Medulla oblongata (tissue), 1 donor: ENCODE data around the gene PDE4B.

Experiments used
- DNase-seq: peaks from one replicate; pipeline ENCODE4 v3.0.0-alpha.2; 2015; ENCODE audit errors: extremely low spot score

PDE4B gene

DNA sequence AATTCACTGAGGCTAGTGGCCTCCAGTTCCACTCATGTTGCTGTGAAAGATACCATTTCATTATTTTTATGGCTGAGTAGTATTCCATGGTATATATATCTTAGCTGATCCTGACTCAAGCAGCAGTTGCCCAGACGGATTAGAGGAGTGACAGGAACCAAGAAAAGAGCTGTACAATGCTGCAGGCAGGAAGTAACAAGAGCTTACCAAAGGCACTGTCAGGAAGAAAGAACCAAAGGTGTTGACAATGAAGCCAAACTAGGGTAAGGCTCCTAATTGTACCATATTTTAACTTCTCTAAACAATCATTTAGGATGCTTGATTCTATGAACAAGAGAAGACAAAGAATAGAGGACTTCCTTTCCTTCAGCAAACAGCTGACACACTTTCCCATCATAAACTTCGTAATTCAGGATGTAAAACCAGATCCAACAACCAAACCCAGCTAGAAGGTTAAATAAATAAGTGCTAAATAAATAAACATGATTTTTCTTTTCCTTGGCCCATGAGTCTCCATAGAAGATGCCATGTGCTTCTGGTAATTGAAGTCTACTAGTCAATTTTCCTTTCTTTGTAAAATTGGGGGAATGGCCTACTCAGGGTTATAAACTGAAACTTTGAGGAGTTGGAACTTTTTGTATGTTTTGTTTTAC, 493.0 kb downstream of the PDE4B start:
- DNase-seq = no peak

DNA sequence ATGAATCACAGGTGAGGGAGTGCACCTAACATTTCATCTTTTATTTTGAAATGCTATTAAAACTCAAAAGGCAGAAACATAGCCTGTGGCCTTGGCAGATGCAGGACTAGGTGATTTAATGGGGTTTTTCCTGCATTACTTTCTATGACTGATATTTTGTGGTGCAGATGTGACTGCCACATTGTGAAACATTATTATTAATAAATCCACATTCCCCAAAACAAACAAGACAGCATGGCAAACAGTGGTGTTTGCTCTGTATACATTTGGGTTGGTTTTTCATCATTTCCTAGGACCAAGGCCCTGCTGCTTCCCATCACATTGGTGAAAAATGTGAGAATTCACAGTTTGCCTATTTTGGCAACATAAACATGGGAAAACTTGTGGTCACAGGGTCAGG, 493.6 kb downstream of the PDE4B start:
- no peak for DNase-seq

DNA sequence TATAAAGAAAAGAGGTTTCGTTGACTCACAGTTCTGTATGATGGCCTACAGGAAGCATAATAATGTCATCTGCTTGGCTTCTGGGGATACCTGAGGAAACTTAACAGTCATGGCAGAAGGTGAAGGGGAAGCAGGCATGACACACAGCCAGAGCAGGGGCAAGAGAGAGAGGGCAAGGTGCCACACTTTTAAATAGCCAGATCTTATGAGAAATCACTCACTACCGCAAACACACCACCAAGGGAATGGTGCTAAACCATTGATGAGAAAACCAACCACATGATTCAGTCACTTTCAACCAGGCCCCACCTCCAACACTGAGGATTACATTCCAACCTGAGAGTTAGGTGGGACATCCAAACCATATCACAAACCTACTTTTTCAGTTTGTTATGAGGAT, 495.4 kb downstream of the PDE4B start:
- no peak for DNase-seq

DNA sequence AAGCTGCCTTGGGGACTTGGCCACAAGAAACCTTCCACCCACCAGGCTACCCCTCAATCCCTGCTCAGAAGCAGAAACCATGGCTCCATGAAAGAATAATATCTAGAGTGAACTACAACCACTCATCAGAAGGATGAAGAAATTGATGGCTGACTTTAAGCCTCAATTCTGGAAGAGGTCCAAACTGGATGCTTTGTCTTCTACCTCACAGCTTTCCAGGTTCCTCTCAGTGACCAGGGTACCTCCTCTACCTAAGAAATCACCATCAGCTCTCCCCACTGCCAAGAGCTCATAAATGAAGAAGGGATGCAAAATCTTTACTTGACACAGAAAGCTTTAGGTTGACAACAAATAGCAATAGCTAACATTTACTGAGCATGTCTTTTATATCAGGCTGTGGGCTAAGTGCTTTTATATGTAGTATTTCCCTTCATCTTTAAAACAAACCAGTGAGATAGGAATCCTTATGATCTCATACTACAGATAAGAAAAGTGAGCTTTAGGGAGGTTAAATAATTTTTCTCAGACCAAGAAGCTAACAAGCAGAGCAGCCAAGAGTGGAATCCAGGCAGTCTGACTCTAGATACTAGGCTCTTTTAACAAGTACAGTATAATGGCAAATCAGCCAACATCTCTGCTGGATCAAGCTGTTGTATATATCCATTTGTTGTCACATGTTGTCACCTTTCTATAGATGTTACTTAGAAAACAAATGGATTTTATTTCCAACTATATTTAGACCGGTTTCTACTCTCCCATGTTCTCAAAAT, 498.3 kb downstream of the PDE4B start:
- no peak for DNase-seq

DNA sequence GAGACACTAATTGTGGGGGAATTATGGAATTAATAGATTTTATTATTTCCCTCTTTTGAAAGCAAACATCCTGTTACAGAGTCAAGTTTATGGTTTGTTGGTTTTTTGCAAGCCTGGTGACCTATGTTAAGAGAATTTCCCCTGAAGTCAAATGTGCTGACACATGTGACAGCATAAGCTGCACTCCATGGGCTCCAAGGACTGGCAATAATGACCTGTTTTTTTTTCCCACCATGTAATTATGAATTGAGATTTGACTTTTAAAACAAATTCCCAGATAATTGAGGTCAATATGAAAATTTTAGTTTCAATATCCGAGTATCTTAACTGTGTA, 498.8 kb downstream of the PDE4B start:
- no peak for DNase-seq

DNA sequence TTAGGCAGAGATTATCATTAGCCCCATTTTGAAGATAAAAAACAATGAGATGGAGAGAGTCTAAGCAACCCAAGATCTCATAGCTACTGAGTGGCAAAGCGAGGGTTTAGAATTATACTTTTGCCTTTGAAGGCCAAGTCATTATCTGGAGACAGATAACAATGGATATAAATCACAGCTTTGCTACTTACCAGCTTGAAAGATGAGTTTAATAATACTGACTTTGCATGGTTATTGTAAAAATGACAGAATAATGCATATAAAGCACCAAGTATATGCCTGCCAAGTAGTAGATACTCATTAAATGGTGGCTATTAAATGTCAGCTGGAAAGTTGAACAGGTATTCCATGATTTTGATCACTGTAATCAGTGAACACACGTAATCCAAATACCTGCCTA, 499.6 kb downstream of the PDE4B start:
- DNase-seq = no peak

DNA sequence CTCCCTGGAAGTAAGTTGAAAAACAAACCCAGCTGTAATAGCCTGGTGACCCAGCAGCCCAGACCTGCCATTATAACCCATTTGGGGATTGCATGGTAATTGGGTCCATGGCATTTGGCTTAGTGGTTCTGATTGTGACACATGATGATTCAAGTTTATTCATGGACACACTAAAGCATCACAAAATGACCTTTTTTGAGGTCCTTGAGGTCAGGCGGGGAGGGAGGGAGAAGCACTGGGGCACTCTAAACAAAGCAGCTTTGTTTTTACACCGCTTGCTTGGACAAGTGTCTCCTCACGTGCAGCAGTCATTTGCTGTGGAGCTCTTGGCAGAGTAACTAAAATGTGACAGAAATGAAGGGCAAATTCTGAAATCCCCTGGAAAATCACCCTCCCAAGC, 500.2 kb downstream of the PDE4B start:
- peak; percentile 82 for DNase-seq

DNA sequence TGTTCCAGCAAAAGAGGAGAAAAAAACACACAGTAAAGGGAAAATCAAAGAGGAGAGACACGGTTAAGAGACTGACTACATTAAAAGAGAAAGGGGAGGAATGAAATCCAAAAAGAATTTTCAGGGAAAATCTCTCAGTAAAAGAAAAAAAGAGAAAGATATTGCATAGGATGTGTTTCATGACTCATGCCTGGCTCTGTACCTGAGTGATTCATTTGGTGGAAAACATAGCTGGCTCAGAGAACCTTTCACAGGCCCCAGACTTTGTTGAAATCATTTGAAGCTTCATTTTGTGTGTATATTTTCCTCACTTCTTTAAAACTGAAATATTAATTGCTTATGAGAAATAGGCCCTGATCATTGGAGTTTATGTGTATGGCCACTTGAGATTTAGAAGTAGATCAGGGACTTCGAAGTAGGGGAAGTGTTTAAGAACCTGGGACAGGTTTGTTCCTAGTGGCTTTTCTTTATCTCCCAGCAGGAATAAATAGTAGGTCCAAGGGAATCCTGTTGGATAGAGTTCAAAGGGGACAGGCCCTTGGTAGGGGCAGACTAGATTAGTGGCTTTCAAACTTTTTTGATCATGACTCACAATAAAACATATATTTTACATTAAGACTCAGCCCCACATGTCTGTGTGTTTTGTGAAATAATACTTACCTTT, 502.1 kb downstream of the PDE4B start:
- DNase-seq = no peak

DNA sequence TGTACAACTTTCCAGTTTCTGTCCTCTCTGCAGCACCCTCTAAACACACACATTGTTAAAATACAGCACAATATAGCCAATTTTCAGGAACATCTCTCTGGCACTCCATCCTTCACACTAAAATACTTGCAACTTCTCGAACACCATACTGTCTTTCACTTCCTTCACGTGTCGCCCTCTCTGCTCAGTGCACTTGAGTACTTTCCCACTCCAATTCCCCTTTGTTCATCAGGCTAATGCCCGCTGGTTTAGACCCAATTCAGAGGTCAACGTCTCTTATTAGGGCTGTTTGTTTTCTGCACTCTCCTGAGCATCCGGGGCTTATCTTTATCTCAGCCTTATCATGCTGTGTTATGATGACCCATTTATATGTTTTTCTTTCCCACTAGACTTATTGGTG, 503.1 kb downstream of the PDE4B start:
- DNase-seq = peak; percentile 57

DNA sequence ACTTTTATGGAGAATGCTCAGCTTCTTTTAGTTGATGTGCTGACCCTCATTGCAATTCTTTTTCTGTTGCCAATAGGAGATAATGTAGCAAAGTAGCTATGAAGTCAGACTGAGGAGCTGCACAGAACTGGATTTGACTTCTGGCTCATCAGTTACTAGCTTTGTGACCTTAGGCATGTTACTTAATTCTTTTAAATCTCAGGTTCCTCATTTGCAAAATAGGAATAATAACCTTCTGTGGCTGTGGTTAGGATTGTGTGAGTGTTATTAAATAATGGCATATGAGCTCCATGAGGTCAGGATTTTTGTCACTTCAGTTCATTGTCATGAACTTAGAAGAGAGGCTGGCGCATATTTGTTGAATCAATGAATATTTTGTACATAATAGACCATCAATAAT, 503.7 kb downstream of the PDE4B start:
- DNase-seq = no peak

DNA sequence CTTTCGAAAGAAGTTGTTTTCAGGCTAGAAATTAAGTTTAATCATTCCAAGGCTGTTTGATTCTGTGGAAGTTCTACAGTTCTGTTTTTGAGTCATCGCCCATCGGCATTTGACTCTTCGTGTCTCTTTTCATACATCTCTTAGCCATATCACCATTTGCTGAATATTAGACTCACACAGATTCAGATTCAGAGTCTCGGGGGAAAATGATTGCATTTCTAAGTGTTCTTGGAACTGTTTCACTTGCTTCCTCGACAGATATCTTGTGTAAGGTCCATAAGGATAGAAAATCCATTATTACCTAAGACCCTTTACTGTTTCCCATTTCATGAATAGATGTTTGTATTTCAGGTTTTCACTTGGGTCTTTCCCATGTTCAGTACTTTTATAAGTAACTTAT, 504.3 kb downstream of the PDE4B start:
- DNase-seq = no peak

DNA sequence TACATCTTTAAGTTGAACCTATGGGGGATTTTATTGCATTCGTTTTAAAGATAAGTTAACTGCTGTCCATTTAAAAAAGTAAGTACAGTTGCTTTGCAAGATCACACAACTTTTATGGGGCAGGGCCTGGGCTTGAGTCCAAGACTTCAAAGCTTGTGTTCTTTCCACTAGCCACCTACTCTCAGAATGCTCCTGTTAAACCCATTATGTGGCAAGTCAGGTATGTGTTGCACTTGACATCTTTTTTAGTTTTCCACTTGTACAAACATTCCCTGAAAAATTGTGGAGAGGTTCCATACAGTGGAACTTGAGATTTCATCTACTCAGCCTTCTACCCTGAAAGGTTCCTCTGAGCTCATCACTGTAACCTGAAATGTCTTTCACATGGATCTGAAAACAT, 505.8 kb downstream of the PDE4B start:
- DNase-seq = no peak

DNA sequence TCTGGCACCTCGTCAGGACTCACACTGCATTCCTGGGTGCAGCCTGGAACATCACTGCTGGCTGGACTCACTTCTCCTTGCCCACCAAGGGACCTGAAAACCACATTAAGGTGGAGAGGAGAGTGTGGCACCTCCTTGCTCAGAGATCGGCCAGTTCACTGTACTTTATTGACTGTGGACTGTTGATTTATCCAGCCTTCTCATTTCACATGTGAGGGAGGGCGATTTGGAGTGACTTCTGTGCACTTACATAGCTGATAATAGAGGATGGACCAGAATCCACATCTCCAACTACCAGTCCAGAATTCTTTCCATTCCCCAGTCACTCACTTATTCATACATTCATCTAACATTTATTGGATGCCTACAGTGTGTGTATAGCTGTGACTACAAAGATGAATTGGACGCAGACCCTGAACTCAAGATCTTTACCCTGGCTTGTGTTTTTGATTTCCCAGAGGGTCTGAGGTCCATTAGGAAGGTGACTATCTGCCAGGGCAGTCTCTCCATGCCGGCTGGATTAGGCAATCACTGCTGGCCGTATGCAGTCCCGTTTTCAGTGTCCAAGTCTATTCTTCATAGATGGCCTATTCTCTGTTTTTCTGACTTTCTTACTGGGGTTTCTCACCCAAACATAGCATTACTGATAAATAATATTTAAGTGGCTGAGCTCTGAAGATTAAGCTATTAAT, 507.7 kb downstream of the PDE4B start:
- DNase-seq = no peak

DNA sequence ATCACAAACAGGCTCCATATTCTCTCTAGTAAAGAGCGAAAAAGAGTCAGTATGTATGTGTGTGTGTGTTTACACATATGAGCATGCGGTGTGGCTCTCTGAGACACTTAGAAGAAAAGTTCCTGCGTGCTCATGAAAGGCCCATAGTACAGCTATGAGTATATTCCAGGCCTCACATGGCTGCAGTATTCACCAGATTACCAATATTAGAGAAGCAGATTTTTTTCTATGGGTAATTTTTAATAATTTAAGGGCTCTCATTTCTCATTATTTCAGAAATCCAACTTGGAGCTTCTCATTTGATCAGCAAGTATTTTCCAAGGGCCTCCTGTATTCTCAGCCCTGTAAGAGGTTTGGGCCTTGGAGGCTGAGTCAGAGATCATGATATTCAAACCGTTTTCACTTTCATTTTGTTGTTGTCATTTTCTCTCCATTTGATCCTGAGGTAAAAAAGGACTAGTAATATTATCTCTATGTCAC, 508.3 kb downstream of the PDE4B start:
- DNase-seq = no peak

DNA sequence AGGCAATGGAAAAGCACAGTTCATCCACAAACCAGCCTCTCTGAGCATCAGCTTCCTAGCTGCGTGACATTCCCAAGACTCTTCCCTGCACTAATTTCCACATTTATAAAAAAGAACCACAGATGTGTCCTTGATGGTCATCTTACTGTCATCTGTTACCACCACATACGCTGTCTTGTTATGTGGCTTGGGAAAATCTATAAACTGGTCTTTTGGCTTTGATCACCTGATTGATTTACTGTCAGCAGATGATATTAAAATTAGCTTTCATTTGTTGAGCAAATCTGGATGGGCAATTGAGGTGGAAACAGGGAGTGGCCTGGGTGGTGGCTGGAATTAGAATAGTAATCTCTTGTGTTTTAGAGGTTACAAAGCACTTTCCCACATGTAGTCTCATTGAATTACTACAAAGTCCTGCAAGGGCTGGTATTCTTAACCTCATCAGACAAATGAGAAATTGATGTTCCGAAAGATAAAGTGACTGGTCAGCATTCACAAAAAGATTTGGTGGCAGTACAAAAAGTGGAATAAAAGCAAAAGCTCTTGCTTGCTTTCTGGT, 509.6 kb downstream of the PDE4B start:
- DNase-seq = no peak

DNA sequence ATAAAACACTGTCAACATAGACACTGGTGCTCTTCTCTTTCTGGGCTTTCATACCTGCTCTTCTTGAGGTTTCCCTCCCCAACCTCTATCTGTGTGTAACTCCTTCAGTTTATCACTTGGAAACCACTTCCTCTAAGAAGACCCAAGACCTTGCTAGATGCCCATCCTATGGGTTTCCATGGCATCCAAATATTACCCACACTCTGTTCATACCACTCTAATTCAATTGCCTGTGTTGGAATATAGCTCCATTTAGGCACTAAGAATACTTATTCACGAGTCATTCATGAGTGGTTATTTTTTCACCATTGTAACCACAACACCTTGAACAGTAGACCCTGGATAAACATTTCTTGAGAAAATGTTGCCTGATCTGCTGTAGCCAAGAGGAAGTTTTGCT, 510.1 kb downstream of the PDE4B start:
- DNase-seq = no peak

DNA sequence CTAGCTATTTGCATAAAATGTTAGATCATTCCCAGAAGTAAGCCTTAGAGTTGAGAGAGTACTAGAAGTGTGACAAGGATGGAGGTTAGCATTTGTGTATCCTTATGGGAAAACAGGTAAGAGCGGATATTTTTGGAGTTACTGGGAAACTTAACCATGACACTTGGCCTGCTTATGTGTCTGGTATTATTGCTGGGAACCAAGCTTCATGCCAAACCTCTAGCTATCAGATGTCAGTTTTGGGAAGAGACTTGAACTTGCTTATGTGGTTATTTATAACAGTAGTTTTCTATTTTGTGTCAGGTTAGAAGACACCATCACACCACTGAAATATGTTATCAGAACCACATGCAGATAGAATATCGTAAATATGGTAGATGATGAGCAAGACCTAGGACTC, 511.0 kb downstream of the PDE4B start:
- DNase-seq = no peak

DNA sequence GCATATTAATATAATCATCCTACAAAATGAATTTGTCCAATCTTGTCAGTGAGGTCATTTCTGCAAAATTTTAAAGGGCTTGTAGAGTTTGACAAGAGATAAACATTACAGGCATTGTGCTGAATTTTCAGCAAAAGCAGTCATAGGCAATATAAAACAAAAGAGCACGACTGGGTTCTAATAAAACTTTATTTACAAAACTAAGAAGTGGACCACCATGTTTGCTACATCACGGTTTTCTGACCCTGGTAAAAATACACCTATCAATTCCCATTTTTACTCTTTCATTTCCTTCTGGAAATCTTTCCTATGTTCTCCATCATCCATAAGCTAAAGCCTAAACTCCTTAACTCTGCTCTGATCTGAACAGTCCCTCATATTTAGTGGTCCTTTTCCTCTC, 511.4 kb downstream of the PDE4B start:
- no peak for DNase-seq

DNA sequence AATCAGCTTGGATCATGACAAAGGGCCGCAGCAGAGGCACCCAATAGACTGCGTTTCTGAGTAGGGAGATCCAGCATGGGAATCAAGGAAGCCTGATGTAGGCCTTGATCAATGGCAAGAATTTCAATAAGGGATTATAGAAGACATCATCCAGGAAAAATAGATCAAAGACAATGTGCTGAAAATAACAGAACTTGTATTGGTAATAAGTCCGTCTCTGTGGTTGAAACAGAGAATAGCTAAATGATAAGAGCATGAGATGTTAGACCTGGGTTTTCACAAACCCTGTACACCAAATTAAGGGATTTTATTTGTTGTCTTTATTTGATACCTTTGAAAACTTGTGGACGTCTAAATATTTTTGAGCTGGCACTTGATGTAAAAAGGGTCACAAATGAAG, 513.2 kb downstream of the PDE4B start:
- DNase-seq = no peak

DNA sequence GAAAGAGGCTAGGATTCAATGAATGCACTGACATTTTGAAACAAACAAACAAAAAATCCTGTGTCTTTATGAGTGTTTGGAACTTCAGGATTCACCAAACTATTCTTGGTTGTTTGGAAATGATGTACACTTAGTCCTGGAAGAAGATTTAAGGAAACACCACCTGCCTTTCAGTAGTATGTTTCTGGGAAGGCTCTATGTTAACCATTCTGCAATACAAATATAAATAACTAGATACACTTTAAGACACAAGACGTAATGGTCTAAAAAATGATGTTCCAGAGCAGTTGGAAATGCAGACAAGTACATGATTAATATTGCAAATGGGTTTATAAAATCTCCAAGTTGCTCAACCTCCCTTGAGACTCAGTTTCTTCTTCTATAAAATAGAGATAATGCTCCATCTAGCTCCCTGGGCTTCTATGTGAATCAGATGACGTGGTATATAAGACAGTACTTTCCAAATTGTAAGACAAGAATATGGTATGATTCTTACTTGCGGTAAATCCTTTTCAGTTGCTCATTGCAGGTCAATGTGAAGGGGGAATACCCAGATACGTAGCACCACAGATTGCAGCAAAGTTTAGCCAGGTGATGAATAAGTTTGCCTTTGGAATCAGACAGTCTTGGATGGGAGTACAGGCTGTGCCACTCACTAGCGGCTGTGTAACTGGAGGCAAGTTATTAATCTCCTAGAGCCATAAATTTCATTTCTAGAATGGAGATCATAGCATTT, 516.5 kb downstream of the PDE4B start:
- DNase-seq = no peak

DNA sequence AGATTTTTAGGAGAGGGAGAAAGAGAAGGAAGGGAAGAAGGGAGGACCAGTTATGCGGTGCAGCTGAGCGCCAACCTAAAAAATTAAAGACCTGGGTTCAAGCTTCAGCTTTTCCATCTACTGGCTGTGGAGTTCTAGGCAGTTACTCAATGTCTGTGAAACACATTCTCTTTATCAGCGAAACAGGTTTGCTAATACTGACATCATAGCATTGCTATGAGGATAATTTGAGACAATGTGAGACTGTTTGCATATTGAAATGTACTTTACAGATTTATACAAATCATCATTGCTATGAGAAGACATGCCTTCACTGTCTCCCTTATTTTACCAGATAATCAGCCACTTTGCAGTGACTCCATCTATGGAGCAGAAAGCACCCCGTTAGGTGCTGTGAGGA, 518.4 kb downstream of the PDE4B start:
- DNase-seq = no peak

DNA sequence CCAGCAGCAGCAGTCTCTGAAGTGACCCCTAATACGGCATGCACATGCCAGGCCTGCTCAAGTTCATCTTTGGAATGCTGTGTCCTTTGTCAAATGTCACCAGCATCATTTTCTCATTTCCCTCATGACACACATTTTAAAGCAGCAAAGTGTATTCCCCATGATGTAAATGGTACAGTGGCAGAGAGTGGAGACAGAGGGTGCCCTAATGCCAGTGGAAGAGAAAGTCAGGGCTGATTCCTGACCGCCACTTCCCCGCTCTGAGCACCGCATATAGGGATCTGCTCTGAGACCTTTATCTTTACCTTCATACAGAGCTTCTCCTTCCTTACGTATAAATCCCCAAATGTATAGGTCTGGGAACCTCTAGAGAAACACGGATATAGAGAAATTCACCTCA, 518.9 kb downstream of the PDE4B start:
- no peak for DNase-seq
